ENCODE measurements around the gene NCBP2.

Gene NCBP2

DNA sequence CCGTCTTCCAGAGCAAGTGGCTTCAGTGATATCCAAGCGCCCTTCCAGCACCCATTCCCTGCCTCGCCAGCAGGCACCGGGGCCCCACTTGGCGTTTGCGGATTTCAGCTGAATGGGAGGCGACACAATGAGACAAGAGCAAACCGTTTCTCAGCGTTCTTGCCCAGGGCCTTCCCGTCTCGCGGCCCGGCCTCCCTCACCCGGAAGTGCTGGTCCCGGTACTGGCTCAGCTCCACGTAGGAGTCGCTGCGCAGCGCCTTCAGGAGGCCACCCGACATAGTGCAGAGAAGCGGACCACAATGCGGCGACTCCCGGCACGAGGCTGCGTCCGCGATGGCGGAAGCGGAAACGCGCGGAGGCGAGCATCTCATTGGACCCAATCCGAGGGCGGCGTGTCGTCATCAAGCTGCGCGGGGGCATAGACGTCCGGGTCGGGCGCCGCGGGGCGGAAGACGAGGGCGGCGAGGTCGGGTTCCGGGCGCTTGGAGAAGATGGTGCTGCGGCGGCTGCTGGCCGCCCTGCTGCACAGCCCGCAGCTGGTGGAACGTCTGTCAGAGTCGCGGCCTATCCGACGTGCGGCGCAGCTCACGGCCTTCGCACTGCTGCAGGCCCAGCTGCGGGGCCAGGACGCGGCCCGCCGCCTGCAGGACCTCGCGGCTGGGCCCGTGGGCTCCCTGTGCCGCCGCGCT is at the start of gene NCBP2:
Gene NCBP2 (minus strand): TSS at position 303 of the 689 bp plus-strand sequence. CDS start 25 bp downstream, at position 278.
- DNase-seq = peak; percentile 98

DNA sequence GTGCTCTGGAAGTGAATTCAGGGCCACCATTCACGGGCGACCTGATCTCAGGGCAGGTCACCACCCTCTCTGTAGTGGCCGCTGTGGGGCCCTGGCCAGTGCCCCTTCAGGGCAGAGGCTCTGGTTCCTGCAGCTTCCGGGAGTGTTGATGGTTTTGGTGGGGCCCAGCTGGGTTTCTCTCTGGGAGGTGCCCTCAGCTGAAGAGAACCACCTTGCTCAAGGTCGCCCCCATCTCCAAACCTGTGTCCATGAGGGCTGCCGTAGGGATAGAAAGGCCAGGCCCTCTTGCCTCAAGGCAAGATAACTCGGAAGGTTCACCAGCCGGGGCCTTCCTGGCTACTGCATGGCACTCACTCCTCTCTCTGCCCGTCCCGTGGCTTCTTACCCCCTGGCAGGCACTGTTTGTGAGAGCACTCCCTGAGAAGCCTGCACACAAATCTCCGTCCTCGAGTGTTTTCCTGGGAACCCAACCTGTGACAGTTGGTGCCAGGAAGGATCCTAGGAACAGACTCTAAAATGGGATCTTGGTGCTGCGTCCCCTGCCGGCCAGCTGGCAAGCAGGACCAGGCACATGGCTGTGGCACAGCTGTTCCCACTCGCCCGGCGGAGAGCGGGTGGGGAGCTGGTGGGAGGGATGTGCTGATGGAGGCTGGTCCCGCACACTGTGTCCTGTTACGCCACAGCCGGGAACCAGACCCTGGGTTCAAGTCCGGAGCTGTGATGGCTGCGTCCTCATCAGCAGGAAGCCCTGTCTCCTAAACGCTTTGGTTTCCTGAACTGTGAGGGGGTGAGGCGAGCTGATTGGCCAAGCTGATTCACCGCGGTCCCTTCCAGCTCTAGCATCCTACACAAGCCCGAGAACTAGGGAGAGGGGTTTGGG is 49.5 kb upstream of the NCBP2 start:
- no peak for DNase-seq

- DNase-seq = no peak
Observed at GRCh38 chr3:196990601-196991007, 48.3 kb upstream of the NCBP2 start.

- peak; percentile 30 for DNase-seq
Observed at GRCh38 chr3:196989721-196990262, 47.5 kb upstream of the NCBP2 start.

- no peak for DNase-seq
Observed at GRCh38 chr3:196988241-196989029, 46.1 kb upstream of the NCBP2 start.

- DNase-seq = no peak
Observed at GRCh38 chr3:196987022-196987421, 44.7 kb upstream of the NCBP2 start.

DNA sequence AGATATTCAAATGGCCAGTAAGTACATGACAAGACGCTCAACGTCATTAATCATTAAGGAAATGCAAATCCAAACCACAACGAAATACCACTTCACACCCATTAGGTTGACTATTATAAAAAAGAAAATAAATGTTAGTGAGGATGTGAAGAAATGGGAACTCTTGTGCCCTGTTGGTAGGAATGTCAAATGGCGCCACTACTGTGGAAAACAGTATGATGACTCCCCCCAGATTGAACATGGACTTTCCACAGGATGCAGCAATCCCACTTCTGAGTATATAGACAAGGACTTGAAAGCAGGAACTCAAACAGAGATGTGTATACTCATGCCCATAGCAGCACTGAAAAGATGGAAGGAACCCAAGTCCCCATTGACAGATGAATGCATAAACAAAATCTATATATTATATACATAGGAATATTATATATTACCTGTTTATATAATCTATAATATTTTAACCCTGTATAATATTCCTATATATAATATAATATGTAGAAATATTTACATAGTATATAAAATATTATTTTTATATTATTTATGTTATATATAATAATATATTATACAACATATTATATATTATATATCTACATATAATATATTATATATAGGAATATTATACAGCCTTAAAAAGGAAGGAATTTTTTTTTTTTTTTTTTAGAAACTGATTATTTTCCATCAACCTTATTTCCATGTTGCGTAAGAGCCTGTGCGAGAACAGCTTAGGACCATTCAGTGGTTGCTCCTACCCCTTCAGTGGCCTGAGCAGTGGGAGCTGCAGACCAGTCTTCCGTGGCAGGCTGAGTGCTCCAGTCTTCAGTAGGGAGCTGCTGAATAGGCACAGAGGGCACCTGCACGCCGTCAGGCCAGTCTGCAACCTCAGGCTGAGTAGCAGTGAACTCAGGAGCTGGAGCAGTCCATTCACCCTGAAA is 43.9 kb upstream of the NCBP2 start:
- DNase-seq = no peak

DNA sequence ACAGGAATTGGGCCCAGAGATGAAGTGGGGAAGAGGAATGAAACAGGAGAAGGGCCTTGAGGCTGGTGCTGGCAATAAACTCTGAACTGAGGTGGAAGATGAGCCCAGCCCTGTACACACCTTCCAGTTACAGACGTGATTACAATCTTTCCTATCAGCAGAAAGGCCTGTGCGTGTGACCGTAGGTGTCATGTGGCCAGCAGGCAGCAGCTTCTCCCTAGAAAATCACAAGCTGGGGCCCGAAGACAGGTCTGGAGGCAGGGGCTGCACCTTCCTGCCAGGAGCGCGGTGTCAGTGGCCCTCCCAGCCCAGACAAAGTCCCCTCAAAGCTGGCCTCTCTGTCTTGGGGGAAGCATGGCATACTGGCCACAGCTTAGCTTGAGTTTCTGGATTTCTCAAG is 43.0 kb upstream of the NCBP2 start:
- DNase-seq = no peak

- DNase-seq = no peak
Observed at GRCh38 chr3:196983186-196983585, 40.9 kb upstream of the NCBP2 start.

- no peak for DNase-seq
Observed at GRCh38 chr3:196981657-196982056, 39.3 kb upstream of the NCBP2 start.

DNA sequence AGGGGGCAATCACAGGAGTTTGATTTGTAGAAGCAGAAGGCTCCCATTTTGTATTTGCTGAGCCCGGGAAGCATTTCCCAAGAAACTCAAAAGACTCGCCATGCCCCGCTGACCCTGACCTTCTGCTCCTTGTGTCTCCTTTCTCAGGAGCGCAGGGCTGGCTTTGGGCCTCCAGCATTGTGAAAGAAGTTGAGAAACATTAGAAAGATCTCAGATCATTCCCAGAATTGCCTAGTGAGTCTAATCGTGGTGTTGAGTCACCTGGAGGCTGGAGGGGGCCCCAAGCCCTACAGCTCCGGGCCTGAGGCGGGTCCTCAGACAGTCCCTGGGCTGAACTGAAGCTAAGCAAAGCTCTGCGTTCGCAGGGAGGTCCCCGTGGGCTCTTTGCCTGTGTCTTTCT is 37.2 kb upstream of the NCBP2 start:
- peak; percentile 46 for DNase-seq

- no peak for DNase-seq
Observed at GRCh38 chr3:196976941-196977340, 34.6 kb upstream of the NCBP2 start.

- DNase-seq = no peak
Observed at GRCh38 chr3:196975349-196975748, 33.0 kb upstream of the NCBP2 start.

DNA sequence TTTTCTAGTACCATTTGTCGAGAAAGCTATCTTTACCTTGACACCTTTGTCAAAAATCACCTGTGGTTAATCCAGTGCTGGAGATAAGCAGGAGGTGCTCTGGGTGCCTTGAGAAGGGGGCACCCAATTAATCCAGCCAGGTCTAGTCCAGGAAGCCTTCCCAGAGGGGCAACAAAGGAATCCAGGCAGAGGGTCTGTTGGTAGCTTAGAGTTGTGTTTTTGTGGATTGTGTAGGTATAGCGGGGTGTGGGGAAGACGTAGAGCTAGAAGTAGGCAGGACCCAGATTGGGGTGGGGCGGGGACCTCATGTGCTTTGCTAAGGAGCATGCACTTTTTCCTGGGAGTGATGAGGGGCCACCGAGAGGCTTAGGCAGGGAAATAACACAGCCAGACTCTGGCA is 32.3 kb upstream of the NCBP2 start:
- DNase-seq = no peak

- no peak for DNase-seq
Observed at GRCh38 chr3:196971094-196971698, 28.9 kb upstream of the NCBP2 start.

DNA sequence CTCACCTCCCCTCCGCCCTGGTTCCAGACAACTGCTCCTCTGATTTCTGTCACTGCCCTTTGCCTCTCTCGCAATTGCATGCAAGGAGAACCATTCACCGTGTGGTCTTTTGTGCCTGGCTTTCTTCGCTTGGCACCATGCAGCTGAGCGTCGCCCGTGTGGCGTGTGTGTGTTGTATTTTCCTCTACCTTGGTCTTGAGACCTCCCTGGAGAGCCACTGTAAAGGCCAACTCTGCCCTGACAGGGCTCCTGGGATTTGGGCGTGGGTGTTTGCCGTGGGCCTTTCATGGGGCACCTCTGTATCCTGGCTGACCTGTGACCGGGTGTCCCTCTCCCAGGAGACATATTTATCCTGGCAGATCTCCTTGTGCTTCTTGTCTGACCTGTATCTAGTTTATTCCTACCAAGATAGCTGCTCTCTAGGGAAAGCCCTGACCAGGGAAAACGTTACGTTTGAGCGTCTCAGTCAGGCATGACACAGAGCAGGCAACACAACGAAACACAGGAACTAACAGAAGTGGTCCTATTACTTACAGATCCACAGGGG is 28.3 kb upstream of the NCBP2 start:
- DNase-seq = no peak

DNA sequence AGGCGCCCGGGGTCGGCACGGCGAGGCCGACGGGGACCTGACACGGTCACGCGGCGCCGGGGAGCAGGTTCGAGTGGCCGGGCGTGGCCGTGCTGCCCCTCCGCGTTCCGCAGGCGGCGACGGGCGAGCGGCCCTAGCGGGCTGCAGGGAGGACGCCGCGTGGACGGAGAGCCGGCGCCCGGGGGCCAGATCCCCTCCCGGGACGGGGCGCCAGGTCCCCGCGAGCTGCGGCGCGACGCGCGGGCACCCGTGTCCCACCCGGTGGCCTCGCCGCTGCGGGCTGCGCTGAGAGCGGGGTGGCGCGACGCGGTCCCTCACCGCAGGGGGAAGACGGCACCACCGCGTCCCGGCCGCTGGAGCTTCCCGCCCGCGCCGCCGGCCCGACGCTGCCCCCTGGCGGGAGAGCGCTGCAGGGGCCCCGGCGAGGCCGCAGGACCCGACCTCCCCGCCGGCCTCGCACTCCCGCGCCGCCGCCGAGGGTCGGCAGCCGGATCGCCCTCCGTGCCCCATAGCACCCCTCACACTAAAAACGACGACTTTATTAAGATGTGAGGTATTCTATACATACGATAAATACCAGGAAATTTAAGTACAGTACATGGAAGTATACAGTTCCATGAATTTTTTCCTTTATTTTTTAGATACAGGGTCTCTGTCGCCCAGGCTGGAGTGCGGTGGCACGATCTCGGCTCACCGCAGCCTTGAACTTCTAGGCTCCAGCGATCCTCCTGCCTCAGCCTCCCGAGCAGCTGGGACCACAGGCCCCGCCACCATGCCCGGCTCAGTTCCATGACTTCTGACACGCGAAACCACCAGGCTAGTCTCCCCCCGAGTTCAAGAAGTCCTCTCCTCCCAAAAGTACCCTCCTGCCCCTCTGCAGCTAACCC is 27.6 kb upstream of the NCBP2 start:
- DNase-seq = peak; percentile 49

DNA sequence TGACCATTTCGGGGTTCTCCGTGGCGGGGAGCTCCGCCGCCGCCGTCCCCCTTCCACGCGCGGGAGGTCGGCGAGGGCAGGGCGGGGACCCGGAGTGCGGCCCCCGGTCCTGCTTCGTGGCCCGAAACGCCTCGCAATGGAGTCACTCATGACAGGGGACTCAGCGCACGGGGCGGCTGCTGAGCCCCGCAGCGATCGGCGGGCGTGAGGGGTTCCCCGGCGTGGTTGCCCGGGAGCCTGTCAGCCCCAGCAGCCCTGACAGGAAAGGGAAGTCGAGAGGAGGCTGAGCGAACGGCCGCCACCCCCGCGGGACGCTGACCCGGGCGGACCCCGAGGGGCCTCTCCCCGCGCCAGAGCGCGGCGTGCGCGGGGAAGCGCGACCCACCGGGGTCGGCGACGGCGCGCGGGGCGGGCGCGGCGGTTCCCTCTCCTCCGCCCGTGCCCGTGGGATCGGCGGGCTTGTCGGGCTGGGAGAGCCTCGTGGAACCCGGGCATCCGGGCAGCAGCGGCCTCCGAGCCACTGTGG is 26.9 kb upstream of the NCBP2 start:
- peak; percentile 17 for DNase-seq

- DNase-seq = peak; percentile 35
Observed at GRCh38 chr3:196968233-196969133, 26.2 kb upstream of the NCBP2 start, which contains the start of gene PIGZ. PIGZ (minus strand) TSS chr3:196968833; CDS start chr3:196952031, 16,802 bp downstream.

Data from fibroblast of skin of right biceps (primary cell).